ENCODE measurements around the gene ITGB5.
A peak's percentile ranks its signal among the peaks of the same experiment; 100 is the strongest.

- TF ChIP-seq EZH2 (IDR thresholded peaks at IDR 0.05; ENCODE audit: insufficient read depth, low read length) = no peak
- TF ChIP-seq CTCF (IDR thresholded peaks at IDR 0.05; ENCODE audit: insufficient read depth, low read depth, low read length) = peak; percentile 40
These were observed 100.5 kb downstream of the ITGB5 start for GRCh38 chr3:124786511-124787241.
